CD14-positive monocyte (primary cell): ENCODE measurements around the gene CRTC3. TPM values are rescaled to one million over a fixed set of nuclear protein-coding genes. Genes with fewer than 3 reads are reported as not detected.

Experiments used
- DNase-seq, 3 donors: peaks; one replicate each; pipeline ENCODE4 v3.0.0-alpha.2; 2011 to 2022
- H2AFZ ChIP-seq: 2 replicates; pipeline ENCODE4 v1.6.0; 2012; ENCODE audit warnings: mild to moderate bottlenecking, low read depth, low read length, inconsistent platforms; ENCODE audit not compliant: insufficient read depth, poor library complexity, severe bottlenecking
- H3K27ac ChIP-seq, 2 donors: 1 replicate in 1 of 2; 2 replicates in 1 of 2; pipeline ENCODE4 v1.5.1; 2012 to 2013; ENCODE audit warnings: low read length in 2 of 2, control low read depth in 1 of 2, inconsistent platforms in 1 of 2, low read depth in 1 of 2, mild to moderate bottlenecking in 1 of 2
- H3K27me3 ChIP-seq, 2 donors: one replicate each; pipeline versions ENCODE4 v1.6.0 to v1.6.1; 2011 to 2013; ENCODE audit warnings: low read length in 2 of 2; ENCODE audit not compliant: control insufficient read depth in 2 of 2, insufficient read depth in 2 of 2
- H3K36me3 ChIP-seq, 2 donors: replicated peaks in 1 of 2; 1 replicate in 1 of 2; 2 replicates in 1 of 2; pipeline versions ENCODE4 v1.5.1 to v1.6.1; 2012 to 2013; ENCODE audit warnings: low read length in 2 of 2, control low read depth in 1 of 2, inconsistent platforms in 1 of 2, mild to moderate bottlenecking in 1 of 2; ENCODE audit not compliant: insufficient read depth in 2 of 2, control insufficient read depth in 1 of 2
- H3K4me1 ChIP-seq, 2 donors: 1 replicate in 1 of 2; 2 replicates in 1 of 2; pipeline versions ENCODE4 v1.5.1 to v1.6.1; 2012 to 2013; ENCODE audit warnings: low read length in 2 of 2, control low read depth in 1 of 2, inconsistent platforms in 1 of 2, mild to moderate bottlenecking in 1 of 2, moderate library complexity in 1 of 2; ENCODE audit not compliant: insufficient read depth in 2 of 2, control insufficient read depth in 1 of 2
- H3K4me2 ChIP-seq: replicated peaks from 2 replicates; pipeline ENCODE3; 2012; ENCODE audit warnings: low read length, moderate library complexity, mild to moderate bottlenecking; ENCODE audit not compliant: poor library complexity, severe bottlenecking; ENCODE audit errors: extremely low read depth
- H3K4me3 ChIP-seq, 3 experiments: fragments of 200-600 bp in 1 of 3; sonication (generic) in 1 of 3; replicated peaks in 1 of 3; 1 replicate in 2 of 3; 2 replicates in 1 of 3; pipeline ENCODE4 v1.5.1; 2011 to 2013; ENCODE audit warnings: low read length in 3 of 3, mild to moderate bottlenecking in 3 of 3, control low read depth in 2 of 3, low read depth in 2 of 3, inconsistent platforms in 1 of 3, moderate library complexity in 1 of 3
- H3K79me2 ChIP-seq: 2 replicates; pipeline ENCODE4 v1.6.0; 2012; ENCODE audit warnings: mild to moderate bottlenecking, control low read depth, inconsistent platforms, low read length, moderate library complexity; ENCODE audit not compliant: insufficient read depth
- H3K9ac ChIP-seq: 2 replicates; pipeline ENCODE4 v1.6.0; 2017; ENCODE audit warnings: low read length, mild to moderate bottlenecking; ENCODE audit not compliant: insufficient read depth, poor library complexity, severe bottlenecking
- H3K9me3 ChIP-seq, 2 donors: replicated peaks in 1 of 2; 1 replicate in 1 of 2; 2 replicates in 1 of 2; pipeline versions ENCODE4 v1.5.1 to v1.6.1; 2012 to 2013; ENCODE audit warnings: low read length in 2 of 2, control low read depth in 1 of 2; ENCODE audit not compliant: control insufficient read depth in 1 of 2, insufficient read depth in 1 of 2
- H4K20me1 ChIP-seq: 2 replicates; pipeline ENCODE4 v1.6.0; 2012; ENCODE audit warnings: mild to moderate bottlenecking, low read length, control low read depth, moderate library complexity; ENCODE audit not compliant: insufficient read depth
- H3K27ac Mint-ChIP-seq, 7 donors: one replicate each; pipeline ENCODE4 v1.8.0; 2020; ENCODE audit warnings: mild to moderate bottlenecking in 7 of 7, mixed read lengths in 7 of 7, moderate library complexity in 6 of 7, inconsistent platforms in 2 of 7
- H3K27me3 Mint-ChIP-seq, 3 donors: one replicate each; pipeline ENCODE4 v1.8.0; 2021 to 2022; ENCODE audit warnings: low read depth in 3 of 3, mild to moderate bottlenecking in 3 of 3, mixed read lengths in 3 of 3, moderate library complexity in 3 of 3, inconsistent platforms in 1 of 3
- H3K36me3 Mint-ChIP-seq, 2 donors: one replicate each; pipeline ENCODE4 v1.8.0; 2020; ENCODE audit warnings: mixed read lengths in 2 of 2, inconsistent platforms in 1 of 2, mild to moderate bottlenecking in 1 of 2
- H3K4me1 Mint-ChIP-seq: one replicate; pipeline ENCODE4 v1.8.0; 2020; ENCODE audit warnings: mild to moderate bottlenecking, mixed read lengths
- H3K4me3 Mint-ChIP-seq, 2 donors: one replicate each; pipeline ENCODE4 v1.8.0; 2020; ENCODE audit warnings: mild to moderate bottlenecking in 2 of 2, mixed read lengths in 2 of 2, moderate library complexity in 1 of 2
- H3K9me3 Mint-ChIP-seq, 7 donors: one replicate each; pipeline ENCODE4 v1.8.0; 2020 to 2022; ENCODE audit warnings: mixed read lengths in 7 of 7, mild to moderate bottlenecking in 6 of 7, moderate library complexity in 6 of 7, inconsistent platforms in 2 of 7
- WGBS: methylation state at CpG from one replicate; pipeline ENCODE4 v1.1.5; 2013; ENCODE audit warnings: missing lambda C conversion rate; ENCODE audit not compliant: insufficient coverage; 5-methylcytosine and 5-hydroxymethylcytosine counted together
- intact Hi-C, 2 donors: fragments of 100-400 bp; cut with micrococcal nuclease; formaldehyde crosslinking; loops; one replicate each; pipeline versions ENCODE4 v1.15.0 to v1.15.1; 2023
- polyA plus RNA-seq, 3 donors: library from polyadenylated mRNA; depleted of rRNA in 1 of 3; unstranded in 2 of 3; stranded (reverse) in 1 of 3; fragments of 300-500 nt in 2 of 3; fragments of >200 nt in 1 of 3; fragmentation: Illumina TruSeq in 2 of 3; gene quantifications; 1 replicate in 2 of 3; 2 replicates in 1 of 3; pipeline ENCODE4 v1.2.3, GENCODE V29; 2012 to 2021
- TF ChIP-seq, protein P1 (sequence below): fragments of 200-600 bp; IDR thresholded peaks from one replicate; pipeline ENCODE4 v1.8.0; 2022; ENCODE audit warnings: antibody characterized with exemption, mild to moderate bottlenecking

Gene CRTC3
- polyA plus RNA-seq, 3 donors = 6.0 to 25.4 (median 12.2) TPM

DNA sequence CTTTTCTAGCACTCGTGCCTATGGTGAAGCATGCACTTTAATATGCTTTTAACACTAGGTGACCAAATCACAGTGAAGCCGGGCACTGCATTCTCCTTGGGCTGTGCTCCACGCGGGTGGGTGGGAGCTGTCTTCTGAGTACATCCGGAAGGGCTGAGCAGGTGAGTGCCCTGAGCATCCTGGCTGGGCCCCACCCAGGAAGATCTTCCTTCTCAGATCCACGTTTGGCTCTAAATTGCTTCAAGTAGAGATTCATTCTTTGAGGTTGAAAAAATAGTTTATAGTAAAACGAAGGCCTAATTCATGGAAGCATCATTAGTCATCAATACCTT lies 113.5 kb downstream of the CRTC3 start:
- H3K4me1 ChIP-seq = peaks cover 5 to 6% of the 10 kb centered on the region in 2 donors
- 90% methylated on average over 4 of the region's 7 CpGs for WGBS
- no peak overlapping the region for H3K27ac ChIP-seq
- no peak for DNase-seq
- Mint-ChIP-seq H3K4me1 (peaks cover 17% of the 10 kb centered on the region), H3K27me3 (peaks cover 0 to 4% (median 3%) of the 10 kb centered on the region in 3 donors), H3K4me3 (no peak overlapping the region), H3K9me3 (no peaks in the 10 kb centered on the region), H3K36me3 (peaks cover 44 to 56% of the 10 kb centered on the region in 2 donors), H3K27ac (no peak overlapping the region)
- no peak overlapping the region for H3K4me3 ChIP-seq
- peaks cover 47 to 65% of the 10 kb centered on the region in 2 donors for H3K36me3 ChIP-seq
- H3K9me3 ChIP-seq = no peaks in the 10 kb centered on the region
- no peak overlapping the region for H2AFZ ChIP-seq
- no peak overlapping the region for H3K4me2 ChIP-seq
- TF ChIP-seq, protein P1, sequence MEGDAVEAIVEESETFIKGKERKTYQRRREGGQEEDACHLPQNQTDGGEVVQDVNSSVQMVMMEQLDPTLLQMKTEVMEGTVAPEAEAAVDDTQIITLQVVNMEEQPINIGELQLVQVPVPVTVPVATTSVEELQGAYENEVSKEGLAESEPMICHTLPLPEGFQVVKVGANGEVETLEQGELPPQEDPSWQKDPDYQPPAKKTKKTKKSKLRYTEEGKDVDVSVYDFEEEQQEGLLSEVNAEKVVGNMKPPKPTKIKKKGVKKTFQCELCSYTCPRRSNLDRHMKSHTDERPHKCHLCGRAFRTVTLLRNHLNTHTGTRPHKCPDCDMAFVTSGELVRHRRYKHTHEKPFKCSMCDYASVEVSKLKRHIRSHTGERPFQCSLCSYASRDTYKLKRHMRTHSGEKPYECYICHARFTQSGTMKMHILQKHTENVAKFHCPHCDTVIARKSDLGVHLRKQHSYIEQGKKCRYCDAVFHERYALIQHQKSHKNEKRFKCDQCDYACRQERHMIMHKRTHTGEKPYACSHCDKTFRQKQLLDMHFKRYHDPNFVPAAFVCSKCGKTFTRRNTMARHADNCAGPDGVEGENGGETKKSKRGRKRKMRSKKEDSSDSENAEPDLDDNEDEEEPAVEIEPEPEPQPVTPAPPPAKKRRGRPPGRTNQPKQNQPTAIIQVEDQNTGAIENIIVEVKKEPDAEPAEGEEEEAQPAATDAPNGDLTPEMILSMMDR = no peak
- H4K20me1 ChIP-seq = peaks cover 36% of the 10 kb centered on the region
- no peak overlapping the region for H3K9ac ChIP-seq
- H3K27me3 ChIP-seq = no peaks in the 10 kb centered on the region
- H3K79me2 ChIP-seq = no peaks in the 10 kb centered on the region
- intact Hi-C loops = loop anchor here in 1 of 2 donors (10.0 kb wide), 1 partner anchor 142 kb away; no protein-coding TSS in a partner anchor

DNA sequence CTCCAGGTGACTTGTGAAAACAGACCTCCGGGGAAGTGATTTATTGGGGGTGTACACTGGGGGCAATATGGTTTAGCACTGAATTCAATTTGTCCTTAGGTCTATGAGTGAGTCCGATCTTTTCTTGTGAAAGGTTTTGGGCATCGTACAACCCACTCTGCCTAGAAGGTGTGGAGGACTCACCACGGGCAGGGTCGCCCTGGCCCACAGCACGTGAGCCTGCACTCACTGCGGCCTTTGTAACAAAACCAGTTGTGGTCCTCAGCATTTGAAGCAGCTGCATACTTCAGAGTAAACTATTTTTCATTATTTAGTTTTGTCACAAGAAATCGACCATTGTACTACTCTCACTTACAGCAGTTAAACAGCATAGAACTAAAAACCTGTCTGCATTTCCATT lies 114.8 kb downstream of the CRTC3 start:
- intact Hi-C loops = loop anchor here in 1 of 2 donors (10.0 kb wide), 1 partner anchor 140 kb away; no protein-coding TSS in a partner anchor
- Mint-ChIP-seq H3K4me3 (no peak overlapping the region), H3K4me1 (peaks cover 29% of the 10 kb centered on the region), H3K27me3 (peaks cover 0 to 3% (median 1%) of the 10 kb centered on the region in 3 donors), H3K9me3 (no peaks in the 10 kb centered on the region), H3K36me3 (peaks cover 36 to 44% of the 10 kb centered on the region in 2 donors), H3K27ac (peak overlapping the region in 1 of 7 donors; percentile 42)
- TF ChIP-seq, protein P1 = no peak
- Histone ChIP-seq H3K9ac (no peak overlapping the region), H3K9me3 (no peaks in the 10 kb centered on the region), H3K4me1 (peaks cover 16 to 19% of the 10 kb centered on the region in 2 donors), H3K4me2 (no peak overlapping the region), H3K27ac (no peak overlapping the region), H4K20me1 (peaks cover 36% of the 10 kb centered on the region), H3K4me3 (no peak overlapping the region), H2AFZ (no peak overlapping the region), H3K27me3 (no peaks in the 10 kb centered on the region), H3K79me2 (no peaks in the 10 kb centered on the region), H3K36me3 (peaks cover 39 to 53% of the 10 kb centered on the region in 2 donors)
- DNase-seq = no peak
- WGBS = 98% methylated on average over 6 of the region's 8 CpGs
